Colonic mucosa (tissue), 4 donors: Measurements from ENCODE around the gene ABCC3. TPM values are rescaled to one million over a fixed set of nuclear protein-coding genes. Genes with fewer than 3 reads are reported as not detected.

ENCODE experiments used
- DNase-seq: peaks from one replicate; pipeline ENCODE4 v3.0.0-alpha.2; 2020
- H3K27ac ChIP-seq: fragments of 200-600 bp; one replicate; pipeline ENCODE4 v1.8.0; 2021
- H3K27me3 ChIP-seq: fragments of 200-600 bp; one replicate; pipeline ENCODE4 v1.8.0; 2021
- H3K36me3 ChIP-seq: fragments of 200-600 bp; one replicate; pipeline ENCODE4 v1.8.0; 2021
- H3K4me1 ChIP-seq: fragments of 200-600 bp; one replicate; pipeline ENCODE4 v1.8.0; 2021; ENCODE audit warnings: mild to moderate bottlenecking
- H3K4me3 ChIP-seq: fragments of 200-600 bp; one replicate; pipeline ENCODE4 v1.8.0; 2021
- H3K9ac ChIP-seq, 2 donors: one replicate each; pipeline ENCODE4 v1.7.0; 2013; ENCODE audit warnings: control low read depth in 2 of 2, low read depth in 2 of 2, low read length in 2 of 2
- H3K9me3 ChIP-seq: fragments of 200-600 bp; one replicate; pipeline ENCODE4 v1.8.0; 2021
- intact Hi-C: fragments of 100-400 bp; cut with DNase I; formaldehyde crosslinking; loops from one replicate; pipeline ENCODE4 v1.14.1; 2022
- total RNA-seq, 2 donors: library from RNA; stranded (reverse); fragmentation: NEBNext Ultra II Directional in 1 of 2; extraction: Animal tissue kit (Norgen Biotek cat#: 25700) in 1 of 2; gene quantifications; one replicate each; pipeline ENCODE4 v1.2.1, GENCODE V29; 2021
- TF ChIP-seq, protein P1 (sequence below): fragments of 200-600 bp; IDR thresholded peaks from one replicate; pipeline ENCODE4 v1.8.0; 2022; ENCODE audit warnings: antibody characterized with exemption, mild to moderate bottlenecking
- donor health status: healthy.
- donor health status: DM: no; HTN: no; CAD: no.
- donor health status: DM: no; HTN: no; CAD: no.

The ABCC3 gene
- total RNA-seq, 2 donors from 2014 or later = 187 to 226 TPM

- no peaks in the 10 kb centered on the region for H3K36me3 ChIP-seq
- intact Hi-C loops = no loop called here
- H3K9me3 ChIP-seq = no peaks in the 10 kb centered on the region
- H3K4me1 ChIP-seq = peaks cover 34% of the 10 kb centered on the region
- no peak overlapping the region for H3K4me3 ChIP-seq
- peak overlapping the region in 1 of 2 donors; percentile 99 for H3K9ac ChIP-seq
- no peak for DNase-seq
- TF ChIP-seq, protein P1, sequence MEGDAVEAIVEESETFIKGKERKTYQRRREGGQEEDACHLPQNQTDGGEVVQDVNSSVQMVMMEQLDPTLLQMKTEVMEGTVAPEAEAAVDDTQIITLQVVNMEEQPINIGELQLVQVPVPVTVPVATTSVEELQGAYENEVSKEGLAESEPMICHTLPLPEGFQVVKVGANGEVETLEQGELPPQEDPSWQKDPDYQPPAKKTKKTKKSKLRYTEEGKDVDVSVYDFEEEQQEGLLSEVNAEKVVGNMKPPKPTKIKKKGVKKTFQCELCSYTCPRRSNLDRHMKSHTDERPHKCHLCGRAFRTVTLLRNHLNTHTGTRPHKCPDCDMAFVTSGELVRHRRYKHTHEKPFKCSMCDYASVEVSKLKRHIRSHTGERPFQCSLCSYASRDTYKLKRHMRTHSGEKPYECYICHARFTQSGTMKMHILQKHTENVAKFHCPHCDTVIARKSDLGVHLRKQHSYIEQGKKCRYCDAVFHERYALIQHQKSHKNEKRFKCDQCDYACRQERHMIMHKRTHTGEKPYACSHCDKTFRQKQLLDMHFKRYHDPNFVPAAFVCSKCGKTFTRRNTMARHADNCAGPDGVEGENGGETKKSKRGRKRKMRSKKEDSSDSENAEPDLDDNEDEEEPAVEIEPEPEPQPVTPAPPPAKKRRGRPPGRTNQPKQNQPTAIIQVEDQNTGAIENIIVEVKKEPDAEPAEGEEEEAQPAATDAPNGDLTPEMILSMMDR = no peak
- H3K27me3 ChIP-seq = no peaks in the 10 kb centered on the region
- peak overlapping the region; percentile 86 for H3K27ac ChIP-seq
These were observed 3.9 kb downstream of the ABCC3 start for GRCh38 chr17:50638606-50638965.

DNA sequence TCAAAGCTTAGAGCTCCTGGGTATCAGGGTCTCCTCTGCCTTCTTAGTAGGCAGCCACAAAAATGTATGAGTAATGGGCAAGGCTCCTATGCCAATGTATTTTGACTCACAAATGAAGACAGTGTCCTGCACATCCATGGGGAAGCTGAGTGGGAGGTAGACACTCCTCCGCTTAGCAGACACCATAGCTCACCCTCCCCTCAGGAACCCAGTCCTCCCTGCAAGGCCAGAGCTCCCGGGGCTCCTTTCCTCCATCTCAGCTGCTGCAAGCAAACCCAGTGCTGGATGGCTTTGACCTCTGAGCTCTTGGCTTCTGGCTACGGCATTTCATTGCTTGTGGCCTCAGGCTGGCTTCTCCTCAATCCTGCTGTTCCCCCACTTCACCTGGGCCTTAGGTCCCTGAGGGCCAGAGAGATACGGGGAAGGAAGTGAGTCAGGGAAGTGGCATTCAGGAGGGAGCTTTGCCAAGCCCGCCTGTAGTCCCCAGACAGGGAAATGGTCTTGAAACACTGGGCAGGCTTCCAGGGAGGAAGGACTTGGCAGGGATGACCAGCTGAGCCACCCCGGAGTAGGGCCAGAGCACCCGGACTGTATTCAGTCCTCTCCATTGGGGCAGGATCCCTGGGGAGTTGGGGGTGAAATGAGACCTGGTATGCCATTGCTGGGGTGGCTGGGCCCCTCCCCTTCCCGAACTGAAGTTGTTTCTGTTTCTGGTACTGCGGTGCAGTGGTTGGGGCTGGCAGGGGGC is 4.5 kb downstream of the ABCC3 start:
- TF ChIP-seq, protein P1 = no peak
- peak overlapping the region; percentile 86 for H3K27ac ChIP-seq
- peaks cover 34% of the 10 kb centered on the region for H3K4me1 ChIP-seq
- intact Hi-C loops = no loop called here
- no peaks in the 10 kb centered on the region for H3K9me3 ChIP-seq
- H3K36me3 ChIP-seq = no peaks in the 10 kb centered on the region
- no peaks in the 10 kb centered on the region for H3K27me3 ChIP-seq
- no peak overlapping the region for H3K4me3 ChIP-seq
- DNase-seq = peak; percentile 98
- H3K9ac ChIP-seq = peak overlapping the region; percentile 24 to 99

DNA sequence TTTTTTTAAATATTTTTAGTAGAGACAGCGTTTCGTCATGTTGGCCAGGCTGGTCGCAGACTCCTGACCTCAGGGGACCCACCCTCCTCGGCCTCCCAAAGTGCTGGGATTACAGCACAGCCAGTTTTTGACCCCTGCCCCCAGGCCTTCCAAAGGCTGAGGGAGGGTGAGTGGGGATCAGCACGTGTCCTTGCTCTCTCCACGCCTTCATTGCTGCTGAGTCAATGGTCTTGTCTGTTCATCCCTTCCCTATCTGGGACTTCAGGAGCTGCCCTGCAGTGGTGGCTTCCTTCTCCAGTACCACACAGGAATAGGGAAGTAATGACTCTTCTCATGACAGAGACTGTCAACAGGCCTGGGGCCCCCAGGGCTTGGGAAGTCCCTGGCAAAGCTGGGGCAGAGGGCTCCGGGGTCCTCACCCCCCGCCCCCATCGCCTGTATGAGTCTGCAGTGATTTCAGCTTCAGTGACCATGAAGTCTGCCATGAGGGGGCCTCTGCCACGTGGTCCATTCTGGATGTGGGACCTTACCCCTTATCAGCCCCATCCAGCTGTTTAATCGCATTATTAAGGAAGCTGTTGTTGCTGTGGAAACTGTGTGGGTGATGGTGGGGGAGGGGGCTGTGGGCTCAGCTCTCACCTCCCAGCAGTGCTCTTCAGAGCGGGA is 6.1 kb downstream of the ABCC3 start:
- H3K4me1 ChIP-seq = peaks cover 34% of the 10 kb centered on the region
- no peaks in the 10 kb centered on the region for H3K9me3 ChIP-seq
- TF ChIP-seq, protein P1 = no peak
- no peaks in the 10 kb centered on the region for H3K27me3 ChIP-seq
- no peak overlapping the region for H3K4me3 ChIP-seq
- H3K36me3 ChIP-seq = no peaks in the 10 kb centered on the region
- H3K27ac ChIP-seq = no peak overlapping the region
- H3K9ac ChIP-seq = no peak overlapping the region
- peak; percentile 43 for DNase-seq
- intact Hi-C loops = no loop called here

GRCh38 chr17:50641357-50641756 is 6.7 kb downstream of the ABCC3 start:
- intact Hi-C loops = no loop called here
- TF ChIP-seq, protein P1 = no peak
- Histone ChIP-seq H3K4me3 (no peak overlapping the region), H3K27me3 (no peaks in the 10 kb centered on the region), H3K4me1 (peaks cover 34% of the 10 kb centered on the region), H3K36me3 (no peaks in the 10 kb centered on the region), H3K9me3 (no peaks in the 10 kb centered on the region), H3K9ac (no peak overlapping the region), H3K27ac (no peak overlapping the region)
- no peak for DNase-seq

DNA sequence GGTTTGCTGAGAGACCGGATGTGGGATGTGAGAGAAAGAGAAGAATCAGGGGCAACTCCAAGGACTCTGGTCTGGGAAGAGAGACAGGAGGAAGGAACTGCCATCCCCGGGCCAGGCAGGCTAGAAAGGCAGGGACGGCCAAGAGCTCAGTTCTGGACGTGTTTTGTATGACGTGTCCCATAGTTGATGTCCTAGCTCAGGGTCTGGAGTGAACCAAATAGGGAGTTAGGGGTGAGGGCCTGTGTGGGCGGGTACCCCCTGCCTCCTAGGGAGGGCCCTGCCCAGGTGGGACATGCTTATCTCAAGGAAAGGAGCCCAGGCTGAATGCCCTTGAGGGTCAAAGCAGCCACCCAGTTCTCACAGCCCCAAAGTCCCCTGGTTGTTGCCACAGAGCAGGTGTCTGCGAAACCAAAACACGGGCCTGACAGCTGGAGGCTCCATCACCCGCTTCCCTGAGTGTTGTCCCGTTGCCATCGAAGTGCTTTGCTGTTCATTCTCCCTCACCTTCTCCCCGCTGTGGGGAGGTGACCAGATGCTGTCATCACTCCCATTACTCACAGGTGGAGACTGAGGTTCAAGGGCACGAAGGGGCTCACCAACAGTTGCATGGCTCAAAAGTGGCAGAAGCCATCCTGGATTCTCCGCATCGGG is 7.5 kb downstream of the ABCC3 start:
- Histone ChIP-seq H3K27ac (no peak overlapping the region), H3K4me1 (peaks cover 34% of the 10 kb centered on the region), H3K9me3 (no peaks in the 10 kb centered on the region), H3K9ac (peak overlapping the region in 1 of 2 donors; percentile 63), H3K36me3 (no peaks in the 10 kb centered on the region), H3K4me3 (no peak overlapping the region), H3K27me3 (no peaks in the 10 kb centered on the region)
- no peak for DNase-seq
- TF ChIP-seq, protein P1 = no peak
- intact Hi-C loops = no loop called here
